MM.1S (cell line): ENCODE measurements around the gene C1orf21.

ENCODE experiments used
- EZH2 ChIP-seq: fragments of 300-600 bp; sonication (generic); optimal IDR thresholded peaks from 2 replicates; pipeline ENCODE3; 2017; ENCODE audit warnings: low read depth, mild to moderate bottlenecking, antibody characterized with exemption, low read length, mixed read lengths
- EZH2phosphoT487 ChIP-seq: fragments of 300-600 bp; sonication (generic); IDR thresholded peaks from 2 replicates; pipeline ENCODE4 v1.6.1; 2018; ENCODE audit warnings: antibody characterized with exemption, low read length
- TF ChIP-seq, protein P1 (sequence below): fragments of 300-600 bp; sonication (generic); IDR thresholded peaks from 2 replicates; pipeline ENCODE4 v1.5.1; 2016; ENCODE audit warnings: antibody characterized with exemption, low read length, mixed read lengths

DNA sequence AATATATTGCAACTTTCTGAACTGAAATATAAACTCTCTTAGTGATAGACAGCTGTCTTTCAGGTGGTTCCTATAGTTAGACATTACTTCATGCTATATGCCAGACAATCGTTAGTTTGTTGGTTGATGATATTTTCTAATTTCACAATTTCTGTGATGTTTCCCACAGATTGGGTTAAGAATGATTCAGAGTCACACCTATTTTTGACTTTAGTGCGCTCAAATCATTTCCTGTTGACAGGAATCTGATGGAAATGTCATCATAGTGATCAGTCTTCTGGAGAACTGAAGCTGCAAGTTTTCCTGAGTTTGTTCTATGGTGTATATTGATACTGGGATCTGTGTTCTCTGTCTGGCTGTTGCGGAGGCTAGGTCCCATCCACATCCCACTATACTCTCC, 119.7 kb downstream of the C1orf21 start:
- TF ChIP-seq, protein P1, sequence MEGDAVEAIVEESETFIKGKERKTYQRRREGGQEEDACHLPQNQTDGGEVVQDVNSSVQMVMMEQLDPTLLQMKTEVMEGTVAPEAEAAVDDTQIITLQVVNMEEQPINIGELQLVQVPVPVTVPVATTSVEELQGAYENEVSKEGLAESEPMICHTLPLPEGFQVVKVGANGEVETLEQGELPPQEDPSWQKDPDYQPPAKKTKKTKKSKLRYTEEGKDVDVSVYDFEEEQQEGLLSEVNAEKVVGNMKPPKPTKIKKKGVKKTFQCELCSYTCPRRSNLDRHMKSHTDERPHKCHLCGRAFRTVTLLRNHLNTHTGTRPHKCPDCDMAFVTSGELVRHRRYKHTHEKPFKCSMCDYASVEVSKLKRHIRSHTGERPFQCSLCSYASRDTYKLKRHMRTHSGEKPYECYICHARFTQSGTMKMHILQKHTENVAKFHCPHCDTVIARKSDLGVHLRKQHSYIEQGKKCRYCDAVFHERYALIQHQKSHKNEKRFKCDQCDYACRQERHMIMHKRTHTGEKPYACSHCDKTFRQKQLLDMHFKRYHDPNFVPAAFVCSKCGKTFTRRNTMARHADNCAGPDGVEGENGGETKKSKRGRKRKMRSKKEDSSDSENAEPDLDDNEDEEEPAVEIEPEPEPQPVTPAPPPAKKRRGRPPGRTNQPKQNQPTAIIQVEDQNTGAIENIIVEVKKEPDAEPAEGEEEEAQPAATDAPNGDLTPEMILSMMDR: no peak
- TF ChIP-seq EZH2phosphoT487: no peak
- no peak for TF ChIP-seq EZH2
